ENCODE measurements around the gene NRIP2. TPM values are rescaled to one million over a fixed set of nuclear protein-coding genes. Genes with fewer than 3 reads are reported as not detected.

NRIP2 gene
- total RNA-seq, 1 donor from 2014 or later, result not detected

GRCh38 chr12:2826036-2826435 is 8.8 kb downstream of the NRIP2 start:
- H3K36me3 Mint-ChIP-seq, result peaks cover 49% of the 10 kb centered on the region
- no peak overlapping the region for H3K27ac Mint-ChIP-seq
- no peak for DNase-seq (ENCODE audit: low spot score in 2 of 2, unreplicated experiment in 2 of 2)

GRCh38 chr12:2825132-2825531 is 9.7 kb downstream of the NRIP2 start:
- Mint-ChIP-seq H3K9me3 (no peaks in the 10 kb centered on the region), H3K4me3 (no peak overlapping the region), H3K27ac (no peak overlapping the region), H3K36me3 (peaks cover 45% of the 10 kb centered on the region), H3K27me3 (ENCODE audit: low read depth) (no peaks in the 10 kb centered on the region), H3K4me1 (no peaks in the 10 kb centered on the region)
- TF ChIP-seq, protein P1, sequence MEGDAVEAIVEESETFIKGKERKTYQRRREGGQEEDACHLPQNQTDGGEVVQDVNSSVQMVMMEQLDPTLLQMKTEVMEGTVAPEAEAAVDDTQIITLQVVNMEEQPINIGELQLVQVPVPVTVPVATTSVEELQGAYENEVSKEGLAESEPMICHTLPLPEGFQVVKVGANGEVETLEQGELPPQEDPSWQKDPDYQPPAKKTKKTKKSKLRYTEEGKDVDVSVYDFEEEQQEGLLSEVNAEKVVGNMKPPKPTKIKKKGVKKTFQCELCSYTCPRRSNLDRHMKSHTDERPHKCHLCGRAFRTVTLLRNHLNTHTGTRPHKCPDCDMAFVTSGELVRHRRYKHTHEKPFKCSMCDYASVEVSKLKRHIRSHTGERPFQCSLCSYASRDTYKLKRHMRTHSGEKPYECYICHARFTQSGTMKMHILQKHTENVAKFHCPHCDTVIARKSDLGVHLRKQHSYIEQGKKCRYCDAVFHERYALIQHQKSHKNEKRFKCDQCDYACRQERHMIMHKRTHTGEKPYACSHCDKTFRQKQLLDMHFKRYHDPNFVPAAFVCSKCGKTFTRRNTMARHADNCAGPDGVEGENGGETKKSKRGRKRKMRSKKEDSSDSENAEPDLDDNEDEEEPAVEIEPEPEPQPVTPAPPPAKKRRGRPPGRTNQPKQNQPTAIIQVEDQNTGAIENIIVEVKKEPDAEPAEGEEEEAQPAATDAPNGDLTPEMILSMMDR (IDR thresholded peaks at IDR 0.05; ENCODE audit: unreplicated experiment), result no peak
- DNase-seq (ENCODE audit: low spot score in 2 of 2, unreplicated experiment in 2 of 2), result no peak

More at GRCh38 chr12:2826036-2826435, 8.8 kb downstream of the NRIP2 start:
- Mint-ChIP-seq H3K4me3 (no peak overlapping the region), H3K27me3 (ENCODE audit: low read depth) (no peaks in the 10 kb centered on the region), H3K4me1 (no peaks in the 10 kb centered on the region), H3K9me3 (no peaks in the 10 kb centered on the region)
- TF ChIP-seq, protein P1 (IDR thresholded peaks at IDR 0.05; ENCODE audit: unreplicated experiment), result no peak

GRCh38 chr12:2824541-2824940 is 10.3 kb downstream of the NRIP2 start:
- DNase-seq (ENCODE audit: low spot score in 2 of 2, unreplicated experiment in 2 of 2), result no peak
- Mint-ChIP-seq H3K9me3 (no peaks in the 10 kb centered on the region), H3K27ac (no peak overlapping the region), H3K27me3 (ENCODE audit: low read depth) (no peaks in the 10 kb centered on the region), H3K36me3 (peaks cover 50% of the 10 kb centered on the region), H3K4me3 (no peak overlapping the region), H3K4me1 (no peaks in the 10 kb centered on the region)
- TF ChIP-seq, protein P1 (IDR thresholded peaks at IDR 0.05; ENCODE audit: unreplicated experiment), result no peak

- no peaks in the 10 kb centered on the region for H3K9me3 Mint-ChIP-seq
Measured at GRCh38 chr12:2823483-2823882, 11.4 kb downstream of the NRIP2 start.

DNA sequence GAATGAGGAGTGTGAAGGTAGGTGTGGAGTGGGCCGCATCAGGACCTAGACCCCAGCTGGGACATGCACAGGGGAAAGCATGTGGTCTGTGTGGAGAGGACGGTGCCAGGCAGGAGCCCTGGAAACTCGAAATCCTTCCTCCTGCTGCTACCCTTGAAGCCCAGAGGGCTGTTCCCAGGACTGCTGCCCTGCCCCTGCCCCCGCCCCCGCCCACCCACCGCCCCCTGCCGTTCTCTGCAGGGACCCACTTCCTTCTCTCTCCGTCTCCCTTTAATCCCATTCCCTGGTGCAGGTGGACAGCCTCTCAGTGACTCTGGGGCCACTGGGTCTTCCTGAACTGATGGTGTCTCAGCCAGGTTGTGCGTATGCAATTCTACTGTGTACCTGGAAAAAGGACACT is 14.4 kb downstream of the NRIP2 start:
- TF ChIP-seq, protein P1 (IDR thresholded peaks at IDR 0.05; ENCODE audit: unreplicated experiment), result no peak
- Mint-ChIP-seq H3K27me3 (ENCODE audit: low read depth) (no peaks in the 10 kb centered on the region), H3K36me3 (peaks cover 57% of the 10 kb centered on the region), H3K9me3 (no peaks in the 10 kb centered on the region), H3K4me1 (no peaks in the 10 kb centered on the region), H3K27ac (no peak overlapping the region), H3K4me3 (no peak overlapping the region)
- no peak for DNase-seq (ENCODE audit: low spot score in 2 of 2, unreplicated experiment in 2 of 2)

More at GRCh38 chr12:2823483-2823882, 11.4 kb downstream of the NRIP2 start:
- peaks cover 45% of the 10 kb centered on the region for H3K36me3 Mint-ChIP-seq
- TF ChIP-seq, protein P1 (IDR thresholded peaks at IDR 0.05; ENCODE audit: unreplicated experiment), result no peak
- DNase-seq (ENCODE audit: low spot score in 2 of 2, unreplicated experiment in 2 of 2), result no peak
- H3K27me3 Mint-ChIP-seq (ENCODE audit: low read depth), result no peaks in the 10 kb centered on the region
- H3K27ac Mint-ChIP-seq, result no peak overlapping the region
- no peak overlapping the region for H3K4me3 Mint-ChIP-seq
- H3K4me1 Mint-ChIP-seq, result no peaks in the 10 kb centered on the region

DNA sequence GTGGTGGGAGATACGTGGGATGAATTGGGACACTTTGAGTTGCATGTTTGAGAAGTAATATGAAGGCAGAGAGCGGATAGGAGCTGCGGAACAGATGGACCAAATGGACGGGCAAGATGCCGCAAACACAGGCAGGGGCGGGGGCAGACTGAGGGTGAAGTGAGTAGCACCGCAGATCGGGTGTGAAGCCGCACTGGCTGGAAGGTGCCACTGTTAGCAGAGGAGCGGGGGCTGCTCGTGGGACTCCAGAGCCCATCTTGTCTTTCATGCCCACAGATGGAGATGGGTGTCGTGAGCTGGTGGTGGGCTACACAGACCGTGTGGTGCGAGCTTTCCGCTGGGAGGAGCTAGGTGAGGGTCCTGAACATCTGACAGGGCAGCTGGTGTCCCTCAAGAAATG is 15.0 kb downstream of the NRIP2 start:
- no peak overlapping the region for H3K4me3 Mint-ChIP-seq
- DNase-seq (ENCODE audit: low spot score in 2 of 2, unreplicated experiment in 2 of 2), result no peak
- H3K9me3 Mint-ChIP-seq, result no peaks in the 10 kb centered on the region
- TF ChIP-seq, protein P1 (IDR thresholded peaks at IDR 0.05; ENCODE audit: unreplicated experiment), result no peak
- no peak overlapping the region for H3K27ac Mint-ChIP-seq
- no peaks in the 10 kb centered on the region for H3K27me3 Mint-ChIP-seq (ENCODE audit: low read depth)
- H3K36me3 Mint-ChIP-seq, result peaks cover 53% of the 10 kb centered on the region
- no peaks in the 10 kb centered on the region for H3K4me1 Mint-ChIP-seq

Measured in mesothelial cell of epicardium (in vitro differentiated cells).